MM.1S (cell line): ENCODE results near the gene CMTM4.

ENCODE experiments used
- DNase-seq: peaks from one replicate; pipeline ENCODE4 v3.0.0-alpha.2; 2015
- H2AFZ ChIP-seq: fragments of 300-600 bp; sonication (generic); 2 replicates; pipeline ENCODE4 v1.6.0; 2016; ENCODE audit warnings: antibody characterized with exemption, low read length
- H3F3A ChIP-seq: fragments of 300-600 bp; sonication (generic); 2 replicates; pipeline ENCODE4 v1.6.1; 2016; ENCODE audit warnings: mild to moderate bottlenecking, antibody characterized with exemption, low read length, moderate library complexity, mixed read lengths; ENCODE audit not compliant: insufficient read depth
- H3K27ac ChIP-seq: fragments of 300-600 bp; sonication (generic); 2 replicates; pipeline ENCODE4 v1.5.1; 2016; ENCODE audit warnings: mild to moderate bottlenecking, low read length
- H3K27me3 ChIP-seq: fragments of 300-600 bp; sonication (generic); replicated peaks from 2 replicates; pipeline ENCODE4 v1.6.0; 2016; ENCODE audit warnings: low read length; ENCODE audit not compliant: insufficient read depth
- H3K36me3 ChIP-seq: fragments of 300-600 bp; sonication (generic); replicated peaks from 2 replicates; pipeline ENCODE4 v1.6.1; 2016; ENCODE audit warnings: mild to moderate bottlenecking, low read length, mixed read lengths; ENCODE audit not compliant: insufficient read depth
- H3K4me1 ChIP-seq: fragments of 300-600 bp; sonication (generic); 2 replicates; pipeline ENCODE4 v1.6.1; 2016; ENCODE audit warnings: low read length, mixed read lengths
- H3K4me2 ChIP-seq: fragments of 300-600 bp; sonication (generic); 2 replicates; pipeline ENCODE4 v1.6.0; 2016; ENCODE audit warnings: low read depth, low read length
- H3K4me3 ChIP-seq: fragments of 300-600 bp; sonication (generic); 2 replicates; pipeline ENCODE4 v1.5.1; 2016; ENCODE audit warnings: low read length, mixed read lengths
- H3K79me2 ChIP-seq: fragments of 300-600 bp; sonication (generic); 2 replicates; pipeline ENCODE4 v1.6.1; 2016; ENCODE audit warnings: mixed run types, low read length, mixed read lengths
- H3K9ac ChIP-seq: fragments of 300-600 bp; sonication (generic); 2 replicates; pipeline ENCODE4 v1.6.1; 2016; ENCODE audit warnings: low read length, mixed read lengths
- H3K9me2 ChIP-seq: fragments of 300-600 bp; sonication (generic); replicated peaks from 2 replicates; pipeline ENCODE4 v1.6.1; 2016; ENCODE audit warnings: mild to moderate bottlenecking, low read length, mixed read lengths; ENCODE audit not compliant: insufficient read depth
- H3K9me3 ChIP-seq: fragments of 300-600 bp; sonication (generic); replicated peaks from 2 replicates; pipeline ENCODE4 v1.6.1; 2016; ENCODE audit warnings: mild to moderate bottlenecking, low read length, mixed read lengths; ENCODE audit not compliant: insufficient read depth
- H4K20me1 ChIP-seq: fragments of 300-600 bp; sonication (generic); 2 replicates; pipeline ENCODE4 v1.6.1; 2016; ENCODE audit warnings: mild to moderate bottlenecking, low read length, moderate library complexity, mixed read lengths; ENCODE audit not compliant: insufficient read depth
- CTCF ChIP-seq: fragments of 300-600 bp; sonication (generic); IDR thresholded peaks from 2 replicates; pipeline ENCODE4 v1.5.1; 2016; ENCODE audit warnings: antibody characterized with exemption, low read length, mixed read lengths
- EZH2 ChIP-seq: fragments of 300-600 bp; sonication (generic); optimal IDR thresholded peaks from 2 replicates; pipeline ENCODE3; 2017; ENCODE audit warnings: low read depth, mild to moderate bottlenecking, antibody characterized with exemption, low read length, mixed read lengths
- EZH2phosphoT487 ChIP-seq: fragments of 300-600 bp; sonication (generic); IDR thresholded peaks from 2 replicates; pipeline ENCODE4 v1.6.1; 2018; ENCODE audit warnings: antibody characterized with exemption, low read length

Gene CMTM4

GRCh38 chr16:66692341-66692740 is 4.2 kb downstream of the CMTM4 start:
- 0 out of 2 replicates have a peak, but pooled peaks cover 6% of the 10 kb centered on the region for H3K4me1 ChIP-seq
- H2AFZ ChIP-seq, result no peak overlapping the region
- no peaks in the 10 kb centered on the region for H3K9me2 ChIP-seq
- no peaks in the 10 kb centered on the region for H3K9me3 ChIP-seq
- peaks cover 62% of the 10 kb centered on the region for H3K79me2 ChIP-seq
- H3F3A ChIP-seq, result no peaks in the 10 kb centered on the region
- H4K20me1 ChIP-seq, result no peaks in the 10 kb centered on the region
- H3K4me2 ChIP-seq, result no peak overlapping the region
- no peak overlapping the region for H3K9ac ChIP-seq
- no peaks in the 10 kb centered on the region for H3K36me3 ChIP-seq
- H3K27ac ChIP-seq, result no peak overlapping the region
- DNase-seq, result no peak
- no peaks in the 10 kb centered on the region for H3K27me3 ChIP-seq
- H3K4me3 ChIP-seq, result no peak overlapping the region
- TF ChIP-seq EZH2 (no peak), CTCF (no peak), EZH2phosphoT487 (no peak)

- 0 out of 2 replicates have a peak, but pooled peaks cover 6% of the 10 kb centered on the region for H3K4me1 ChIP-seq
- H3F3A ChIP-seq, result no peaks in the 10 kb centered on the region
- H3K4me3 ChIP-seq, result no peak overlapping the region
- H3K79me2 ChIP-seq, result peaks cover 65% of the 10 kb centered on the region
- TF ChIP-seq EZH2phosphoT487 (no peak), CTCF (no peak), EZH2 (no peak)
- no peak overlapping the region for H3K27ac ChIP-seq
- no peak overlapping the region for H2AFZ ChIP-seq
- no peak overlapping the region for H3K4me2 ChIP-seq
- DNase-seq, result no peak
- H3K9me2 ChIP-seq, result no peaks in the 10 kb centered on the region
- no peaks in the 10 kb centered on the region for H3K36me3 ChIP-seq
- no peaks in the 10 kb centered on the region for H3K27me3 ChIP-seq
- H3K9me3 ChIP-seq, result no peaks in the 10 kb centered on the region
- no peak overlapping the region for H3K9ac ChIP-seq
- H4K20me1 ChIP-seq, result no peaks in the 10 kb centered on the region
These were observed 5.3 kb downstream of the CMTM4 start for GRCh38 chr16:66691234-66691633.

- DNase-seq, result no peak
- no peak for TF ChIP-seq CTCF
- no peak for TF ChIP-seq EZH2
- no peak for TF ChIP-seq EZH2phosphoT487
- Histone ChIP-seq H3K36me3 (no peaks in the 10 kb centered on the region), H3K27ac (no peak overlapping the region), H4K20me1 (no peaks in the 10 kb centered on the region), H3K9ac (no peak overlapping the region), H3K4me1 (0 out of 2 replicates have a peak, but pooled peaks cover 2% of the 10 kb centered on the region), H3K4me3 (no peak overlapping the region), H3K9me2 (no peaks in the 10 kb centered on the region), H3K9me3 (no peaks in the 10 kb centered on the region), H3K27me3 (no peaks in the 10 kb centered on the region), H3F3A (no peaks in the 10 kb centered on the region), H2AFZ (no peak overlapping the region), H3K4me2 (no peak overlapping the region), H3K79me2 (peaks cover 57% of the 10 kb centered on the region)
These were observed 6.3 kb downstream of the CMTM4 start for GRCh38 chr16:66690106-66690847.
